Fibroblast of skin of scalp (primary cell): ENCODE measurements around the gene CFI.
"Not testable (repeated sequence)": the region's sequence is repeated elsewhere in the genome, so short reads cannot be mapped to it uniquely, and the experiment has no call there.

ENCODE experiments used
- DNase-seq: peaks from one replicate; pipeline ENCODE4 v3.0.0-alpha.2; 2013

CFI gene

DNA sequence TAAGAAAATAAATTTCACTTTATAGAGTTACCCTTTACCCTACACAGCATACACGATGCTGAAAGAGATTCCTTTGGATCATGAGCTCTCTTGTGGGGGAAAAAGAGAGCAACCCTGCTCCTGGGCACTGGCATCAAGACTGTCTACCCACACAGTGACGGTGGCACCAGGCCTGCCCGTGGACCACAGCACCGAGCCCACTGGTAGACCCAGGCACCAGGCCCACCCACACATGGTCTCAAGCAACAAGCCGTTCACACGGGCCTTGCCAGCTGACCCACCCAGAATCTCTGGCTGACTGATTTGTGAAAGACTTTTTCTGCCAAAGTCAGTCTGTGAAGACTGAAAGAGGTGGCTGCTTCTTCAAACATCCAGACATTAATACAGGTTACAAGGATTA is 6.7 kb downstream of the CFI start:
- DNase-seq = no peak

DNA sequence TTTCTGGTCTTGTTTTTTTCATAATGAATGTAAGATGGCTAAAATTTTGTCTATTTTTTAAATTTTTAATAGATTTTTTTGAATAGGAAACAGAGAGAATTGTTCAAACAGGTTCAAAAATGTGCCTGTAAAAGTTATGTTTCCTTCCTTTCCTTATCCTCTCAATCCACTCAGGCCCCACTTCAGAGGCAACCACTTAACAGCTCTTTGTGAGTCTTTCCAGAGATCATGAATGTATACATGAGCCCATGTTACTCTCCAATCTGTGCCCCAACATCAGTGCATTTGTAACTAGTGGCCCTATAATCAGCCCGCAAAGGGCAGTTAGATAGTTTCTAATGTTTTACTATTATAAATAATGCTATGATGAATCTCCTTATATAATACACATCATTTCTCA is 14.0 kb downstream of the CFI start:
- DNase-seq = no peak

DNA sequence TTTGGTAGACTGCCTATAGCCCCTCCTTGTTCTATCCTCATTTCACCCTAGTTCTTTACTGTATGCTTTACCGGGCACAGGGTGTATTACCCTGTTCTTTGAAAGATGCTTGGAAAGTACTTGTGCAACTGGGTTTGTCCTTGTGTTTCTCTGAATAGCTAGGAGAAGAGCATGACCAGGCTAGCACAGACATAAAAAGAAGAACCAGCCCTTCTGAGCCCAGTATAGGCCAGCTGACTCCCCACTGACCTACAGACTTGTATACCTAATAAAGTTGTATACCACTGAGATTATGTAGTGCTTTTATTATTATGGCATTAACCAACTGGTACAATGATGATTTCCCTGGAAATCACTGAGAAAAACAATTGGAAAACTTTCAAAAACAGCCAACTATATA is 15.0 kb downstream of the CFI start:
- no peak for DNase-seq

DNA sequence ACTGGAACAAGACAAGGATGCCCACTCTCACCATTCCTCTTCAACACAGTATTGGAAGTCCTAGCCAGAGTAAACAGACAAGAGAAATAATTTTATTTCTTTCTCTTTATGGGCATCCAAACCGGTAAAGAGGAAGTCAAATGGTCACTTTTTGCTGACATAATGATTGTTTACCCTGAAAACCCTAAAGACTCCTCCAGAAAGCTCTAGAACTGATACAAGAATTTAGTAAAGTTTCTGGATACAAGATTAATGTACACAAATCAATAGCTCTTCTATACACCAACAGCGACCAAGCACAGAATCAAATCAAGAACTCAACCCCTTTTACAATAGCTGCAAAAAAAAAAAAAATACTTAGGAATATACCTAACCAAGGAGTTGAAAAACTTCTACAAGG is 19.7 kb downstream of the CFI start:
- not testable (repeated sequence) for DNase-seq

DNA sequence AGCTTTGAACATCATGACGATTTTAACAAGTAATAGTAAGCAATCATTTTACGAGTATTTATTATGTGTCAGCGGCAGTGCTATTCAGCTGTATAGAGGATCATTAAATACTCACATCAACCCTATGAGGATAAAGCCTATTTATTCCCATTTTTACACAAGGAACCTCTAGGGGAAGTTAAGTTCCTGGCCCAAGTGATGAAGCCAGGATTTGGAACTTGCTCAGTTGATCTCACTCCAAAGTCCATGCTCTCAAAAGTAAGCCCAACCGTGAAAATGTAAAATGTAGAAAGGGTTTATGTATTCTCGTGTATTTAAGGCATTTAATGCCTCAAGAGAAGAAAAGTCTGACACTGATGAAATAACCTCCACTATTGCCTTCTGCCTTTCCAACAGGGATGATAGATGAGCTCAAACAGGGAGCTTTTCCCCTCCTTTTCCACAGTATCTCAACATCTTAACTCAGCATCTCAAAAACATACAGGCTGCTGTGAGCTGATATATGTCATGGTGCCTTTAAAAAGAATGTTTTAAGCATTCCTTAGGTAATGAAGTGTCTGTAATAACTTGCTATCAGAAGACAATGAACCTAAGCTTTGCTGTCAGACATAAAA is 36.9 kb downstream of the CFI start:
- no peak for DNase-seq

DNA sequence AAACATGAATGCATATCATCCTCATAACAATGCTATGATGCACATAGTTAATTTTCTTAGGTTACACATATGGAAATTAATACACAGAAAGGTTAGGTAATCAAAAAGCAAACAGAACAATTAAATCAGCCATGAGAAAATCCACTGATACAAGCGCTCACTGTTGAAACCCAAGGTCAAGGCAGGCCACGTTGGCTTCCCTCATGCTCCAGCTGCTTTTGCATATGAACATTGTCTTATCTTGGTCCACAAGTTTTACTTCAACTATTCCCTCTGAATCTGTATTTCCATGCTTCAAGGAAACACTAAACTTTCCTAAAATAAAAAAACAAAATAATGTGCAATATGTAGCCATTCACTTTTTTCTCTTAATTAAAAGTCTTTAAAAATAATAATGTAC is 37.4 kb downstream of the CFI start:
- no peak for DNase-seq

DNA sequence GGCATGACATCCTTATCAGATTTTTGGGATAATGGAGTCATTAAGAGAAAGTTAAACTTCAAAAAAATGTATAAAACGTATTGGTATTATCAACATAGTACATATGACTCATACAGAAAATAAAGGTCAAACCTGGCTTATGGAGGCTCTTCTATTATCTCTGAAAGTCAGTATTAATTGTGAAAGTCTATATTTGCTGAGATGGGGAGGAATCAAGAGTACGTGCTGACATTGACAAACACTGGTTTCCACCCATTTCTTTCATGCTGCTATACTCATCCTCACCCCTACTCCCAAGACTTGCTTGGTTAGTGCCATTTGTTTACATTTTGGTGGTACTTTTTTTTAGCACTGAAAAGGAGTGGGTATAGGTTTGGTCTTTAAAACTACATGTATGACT is 41.1 kb downstream of the CFI start:
- no peak for DNase-seq

DNA sequence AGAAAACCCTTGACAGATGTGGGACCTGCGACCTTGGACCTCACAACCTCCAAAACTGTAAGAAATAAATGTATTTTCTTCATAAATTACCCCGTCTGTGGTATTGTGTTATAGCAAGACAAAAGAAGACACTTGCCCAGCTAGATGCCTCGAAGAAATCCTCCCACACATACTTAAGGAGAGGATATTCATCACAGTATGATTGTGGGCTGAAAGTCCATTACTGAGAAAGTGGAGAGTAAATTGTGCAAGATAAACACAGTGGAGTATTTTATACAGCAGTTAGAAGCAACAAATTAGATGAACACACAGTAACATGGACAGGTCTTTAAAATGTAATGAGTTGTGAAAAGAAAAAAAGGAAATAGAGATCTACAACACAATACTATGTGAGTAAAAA is 46.1 kb downstream of the CFI start:
- no peak for DNase-seq

DNA sequence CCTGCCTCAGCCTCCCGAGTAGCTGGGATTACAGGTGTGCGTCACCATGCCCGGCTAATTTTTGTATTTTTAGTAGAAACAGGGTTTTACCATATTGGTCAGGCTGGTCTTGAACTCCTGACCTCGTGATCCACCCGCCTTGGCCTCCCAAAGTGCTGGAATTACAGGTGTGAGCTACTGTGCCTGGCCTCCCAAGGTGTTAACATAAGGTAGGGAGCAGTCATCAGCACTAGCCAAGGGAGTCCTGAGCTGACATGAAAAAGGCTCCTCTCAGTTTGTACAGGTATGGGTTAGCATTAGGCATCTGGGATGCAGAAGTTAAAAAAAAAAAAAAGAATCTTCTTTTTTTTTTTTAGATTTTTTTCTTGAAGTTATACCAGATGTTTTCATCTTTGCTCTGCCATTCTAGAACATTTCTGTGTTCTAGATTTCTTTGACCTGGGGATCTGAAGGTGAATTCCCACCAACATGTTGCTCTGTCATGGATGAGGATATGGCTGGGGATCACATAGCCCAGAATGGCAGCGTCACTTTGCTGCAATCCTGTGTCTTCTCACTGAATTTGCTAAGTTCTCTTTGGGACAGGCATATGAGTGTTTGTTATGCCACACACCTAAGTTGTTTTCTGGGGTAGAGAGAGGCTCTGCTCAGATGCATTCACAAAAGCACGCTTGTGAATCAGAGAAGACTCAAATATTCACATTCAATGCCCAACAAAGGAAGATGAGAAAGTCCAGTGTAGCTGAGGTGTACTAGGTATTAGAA is 47.5 kb downstream of the CFI start:
- DNase-seq = no peak

DNA sequence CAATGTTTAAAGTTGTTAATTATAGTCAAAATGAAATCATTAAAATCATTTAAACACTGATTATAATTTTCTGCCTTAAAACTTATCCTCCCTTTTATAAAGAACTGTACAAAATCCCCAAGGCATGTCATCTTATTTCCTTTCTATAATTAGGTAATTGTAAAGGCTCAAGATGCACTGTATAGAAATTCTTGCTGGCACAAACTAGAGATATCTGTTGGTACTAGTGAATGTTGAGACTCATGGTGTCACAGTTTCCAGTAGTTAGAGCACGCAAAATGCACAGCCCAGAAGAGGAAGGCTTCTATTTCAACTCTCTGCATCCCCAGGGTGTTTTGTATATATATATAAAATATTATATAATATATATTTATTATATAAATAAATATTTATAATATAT is 49.3 kb downstream of the CFI start:
- DNase-seq = no peak

DNA sequence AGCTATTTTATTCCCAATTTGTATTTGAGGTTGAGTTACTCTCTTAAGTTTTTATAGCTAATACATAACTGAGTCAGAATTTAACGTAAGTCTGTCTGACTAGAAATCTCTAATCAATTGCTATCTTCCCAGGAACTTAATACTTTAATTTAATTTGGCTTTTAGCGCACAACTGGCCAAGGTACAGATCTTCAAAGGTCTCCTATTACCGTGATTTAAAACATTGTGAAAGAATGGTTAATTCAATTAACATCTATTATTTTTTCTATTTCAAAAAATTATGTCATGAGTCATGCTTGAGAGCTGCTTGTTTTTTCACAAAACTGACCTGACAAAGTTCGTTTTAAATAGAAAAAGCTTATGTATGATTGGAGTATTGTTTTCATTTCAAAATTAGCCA is 49.9 kb downstream of the CFI start:
- DNase-seq = no peak

DNA sequence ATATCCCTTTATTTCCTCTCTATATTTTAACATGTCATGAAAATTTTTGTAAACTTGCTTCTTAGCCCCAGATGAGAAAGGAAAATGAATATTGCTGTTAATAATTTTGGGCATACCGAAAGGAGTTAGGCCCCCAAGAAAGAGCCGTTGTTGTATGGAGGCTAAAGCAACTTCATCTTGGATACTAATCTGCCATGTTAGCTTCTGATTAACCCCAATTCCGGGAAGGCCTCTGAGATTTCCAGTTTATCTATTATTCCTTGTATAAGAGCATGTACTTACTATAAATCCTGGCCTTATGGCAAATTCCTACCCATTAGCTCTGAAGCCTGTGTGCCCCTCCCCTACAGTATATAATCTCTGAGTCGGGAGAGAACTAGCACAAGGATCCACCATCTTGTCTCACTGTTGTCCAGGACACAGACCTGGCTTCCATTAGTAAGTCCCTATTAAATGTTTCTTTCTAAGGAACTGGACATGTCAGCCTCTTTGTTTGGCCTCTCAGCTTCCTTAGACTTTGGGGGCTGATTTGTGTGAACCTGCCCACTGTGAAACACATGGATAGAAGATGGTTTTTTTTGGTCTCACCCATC is 51.1 kb downstream of the CFI start:
- DNase-seq = no peak

DNA sequence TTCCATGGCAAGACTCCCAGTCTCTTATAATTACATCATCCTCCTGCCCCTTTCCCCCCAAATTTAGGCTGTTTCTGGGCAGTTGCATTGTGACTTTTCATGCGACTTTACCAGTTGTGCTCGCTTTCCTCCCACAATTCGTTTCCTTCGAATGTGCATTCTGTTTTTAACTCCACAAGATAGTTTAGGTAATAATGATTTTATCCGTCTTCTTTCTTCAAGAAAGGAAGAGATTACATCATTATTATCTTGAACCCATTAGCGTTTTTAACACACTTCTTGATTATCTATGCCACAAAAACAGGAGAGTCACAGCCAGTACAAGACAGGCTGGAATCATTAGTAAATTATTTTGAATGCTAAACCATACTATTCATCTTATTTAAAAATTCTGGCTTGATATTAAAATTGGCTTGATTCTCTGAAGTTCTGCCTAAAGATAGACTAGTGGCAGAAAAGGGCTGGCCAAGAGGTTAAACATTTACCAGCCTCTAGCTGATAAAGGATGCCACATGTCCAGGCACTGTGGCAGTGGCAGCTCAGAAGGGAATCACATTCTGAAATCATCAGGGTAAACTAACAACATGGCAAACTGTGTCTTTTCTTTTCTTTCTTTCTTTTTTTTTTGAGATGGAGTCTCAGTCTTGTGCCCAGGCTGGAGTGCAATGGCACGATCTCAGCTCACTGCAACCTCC is 52.3 kb downstream of the CFI start:
- DNase-seq = no peak

DNA sequence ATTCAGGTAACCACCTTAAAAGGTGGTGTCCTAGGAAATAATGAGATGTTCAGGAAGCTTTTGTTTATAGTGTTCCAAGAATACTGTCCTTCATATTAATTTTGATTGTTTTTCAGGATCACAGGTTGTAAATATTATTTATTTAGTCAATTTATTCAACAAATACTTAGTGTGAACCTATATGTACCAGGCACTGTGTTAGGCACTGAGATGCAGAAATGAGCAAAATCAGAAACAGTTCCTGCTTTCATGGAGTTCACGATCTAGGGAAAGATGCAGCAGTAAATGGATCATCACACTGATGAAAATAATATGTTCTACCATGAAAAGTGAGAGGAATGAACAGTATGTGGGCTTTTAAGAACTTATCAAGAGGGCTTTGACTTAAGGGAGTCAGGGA is 53.7 kb downstream of the CFI start:
- DNase-seq = no peak

DNA sequence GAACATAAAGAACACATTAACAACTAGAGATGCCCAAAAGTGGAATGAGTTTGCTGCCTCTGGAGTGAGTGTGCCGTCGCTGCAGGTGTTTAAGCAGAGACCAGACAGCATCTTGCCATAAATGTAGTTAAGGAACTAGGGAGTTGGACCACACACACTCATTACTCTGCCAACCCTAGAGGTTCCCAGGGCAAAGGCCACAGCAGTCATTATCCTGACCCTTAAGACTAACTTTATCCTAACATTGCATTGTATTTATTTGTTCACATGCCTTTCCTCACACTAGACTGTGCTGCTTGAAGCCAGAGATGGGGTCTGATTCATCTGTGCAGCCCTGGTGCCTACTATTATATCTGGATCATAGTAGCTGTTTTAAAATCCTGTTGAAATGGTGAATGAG is 55.1 kb downstream of the CFI start:
- no peak for DNase-seq

DNA sequence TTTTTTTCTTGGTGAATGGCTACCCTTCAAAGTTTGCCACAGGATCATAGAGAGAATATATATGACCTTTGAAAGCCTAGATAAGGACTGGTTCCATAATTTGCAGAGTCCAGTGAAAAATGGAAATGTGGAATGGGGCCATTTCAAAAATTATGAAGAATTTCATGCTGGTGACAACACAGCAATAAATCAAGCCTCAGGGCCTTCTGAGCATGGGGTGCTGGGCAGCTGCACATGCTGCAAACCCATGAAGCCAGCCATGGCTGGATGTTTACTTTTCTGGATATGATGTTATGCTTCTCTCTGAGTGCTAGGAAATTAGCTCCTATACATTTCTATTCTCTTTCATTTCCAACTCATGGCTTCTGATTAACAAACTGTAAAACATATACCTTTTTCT is 56.0 kb downstream of the CFI start:
- no peak for DNase-seq

DNA sequence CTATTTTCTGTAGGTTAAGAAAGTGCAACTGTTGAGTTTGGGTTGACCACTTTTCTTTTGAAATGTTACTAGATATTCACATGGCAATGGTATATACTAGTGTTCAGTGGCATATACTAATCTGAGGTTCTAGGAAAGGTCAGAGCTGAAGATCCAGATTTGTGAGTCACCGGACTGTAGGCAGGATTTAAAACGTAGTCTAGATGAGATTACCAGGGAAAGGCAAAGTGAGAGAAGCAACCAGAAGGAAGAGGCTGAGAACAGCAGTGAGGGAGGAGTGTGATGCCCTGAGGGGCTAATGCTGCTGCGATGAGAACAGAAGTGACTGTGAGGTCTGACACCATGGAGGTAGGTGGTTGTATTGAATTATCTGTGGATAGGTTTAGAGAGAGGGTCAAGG is 62.3 kb downstream of the CFI start:
- DNase-seq = no peak

DNA sequence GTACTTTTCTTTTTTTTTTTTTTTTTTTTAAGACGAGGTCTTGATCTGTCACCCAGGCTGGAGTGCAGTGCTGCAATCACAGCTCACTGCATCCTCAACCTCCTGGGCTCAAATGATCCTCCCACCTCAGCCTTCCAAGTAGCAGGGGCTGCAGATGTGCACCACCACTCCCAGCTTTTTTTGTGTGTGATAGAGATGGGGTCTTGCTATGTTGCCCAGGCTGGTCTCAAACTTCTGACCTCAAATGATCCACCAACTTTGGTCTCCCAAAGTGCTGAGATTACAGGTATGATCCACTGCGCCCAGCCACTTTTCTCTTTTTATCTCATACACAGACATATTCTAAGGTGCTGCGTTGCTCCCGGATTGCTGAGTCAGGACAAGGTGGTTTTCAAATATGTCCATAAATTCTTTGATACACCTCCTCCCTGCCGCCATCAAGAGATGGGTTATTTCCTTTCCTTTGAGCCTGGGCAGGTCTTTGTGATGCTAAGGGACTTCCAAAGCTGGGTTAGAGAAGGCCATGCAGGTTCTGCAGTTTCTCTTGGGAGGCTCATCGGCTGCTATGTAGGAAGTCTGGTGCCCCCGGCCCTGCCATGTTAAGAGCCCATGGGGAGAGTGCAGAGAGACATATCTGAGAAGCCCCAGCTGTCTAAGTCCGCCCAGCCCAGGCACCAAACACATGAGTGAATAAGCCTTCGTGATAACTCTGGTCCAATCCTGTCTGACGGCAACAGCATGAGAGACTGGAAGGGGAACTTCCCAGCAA is 63.5 kb downstream of the CFI start:
- DNase-seq = no peak

DNA sequence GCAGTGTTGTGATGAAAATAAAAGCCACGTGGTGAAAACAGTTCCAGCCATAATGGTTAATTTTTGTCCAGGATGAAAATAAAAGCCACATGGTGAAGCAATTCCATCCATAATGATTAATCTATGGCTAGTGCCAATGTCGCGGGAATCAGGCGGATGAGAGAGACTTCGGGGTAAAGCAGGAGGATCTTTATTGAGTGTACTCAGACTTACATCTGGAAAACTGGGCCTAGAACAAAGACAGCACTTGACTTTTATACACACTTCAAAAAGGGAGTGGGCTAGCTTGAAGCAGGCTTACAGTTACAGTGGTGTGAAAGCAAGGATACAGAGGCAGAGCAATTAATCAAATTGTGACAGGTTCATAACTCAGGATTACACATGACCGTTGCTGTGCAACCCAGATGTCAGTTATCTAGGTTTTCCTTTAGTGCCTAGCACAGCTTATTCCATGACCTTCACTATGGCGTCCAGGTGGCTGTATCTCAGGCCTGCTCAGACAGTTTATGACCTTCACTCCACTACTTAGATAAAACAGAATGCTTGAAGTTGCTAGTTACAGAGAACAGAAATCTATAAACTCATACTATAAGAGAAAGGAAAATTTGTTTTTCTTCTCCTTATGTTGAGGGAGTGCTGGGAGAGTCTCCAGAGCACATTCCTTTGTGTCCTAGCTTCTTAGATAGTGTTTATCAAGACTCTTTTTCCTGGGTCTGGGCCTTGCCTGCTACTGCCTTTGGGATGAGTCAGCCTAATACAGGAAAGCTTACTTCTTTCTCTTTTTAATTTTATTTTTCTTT is 66.0 kb downstream of the CFI start:
- DNase-seq = no peak

DNA sequence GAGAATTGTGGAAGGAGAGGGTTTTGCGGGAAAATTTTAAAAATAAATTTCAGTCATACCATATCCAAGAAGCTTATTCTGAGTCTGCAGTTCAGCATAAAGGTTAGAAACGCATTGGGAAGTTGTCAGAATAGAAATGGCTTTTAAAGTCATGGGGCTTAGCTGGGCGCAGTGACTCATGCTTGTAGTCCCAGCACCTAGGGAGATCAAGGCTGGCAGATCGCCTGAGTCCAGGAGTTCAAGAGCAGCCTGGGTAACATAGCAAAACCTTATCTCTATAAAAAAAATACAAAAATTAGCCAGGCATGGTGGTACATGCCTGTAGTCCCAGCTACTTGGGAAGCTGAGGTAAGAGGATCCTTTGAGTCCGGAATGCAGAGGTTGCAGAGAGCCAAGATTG is 68.1 kb downstream of the CFI start:
- DNase-seq = no peak

DNA sequence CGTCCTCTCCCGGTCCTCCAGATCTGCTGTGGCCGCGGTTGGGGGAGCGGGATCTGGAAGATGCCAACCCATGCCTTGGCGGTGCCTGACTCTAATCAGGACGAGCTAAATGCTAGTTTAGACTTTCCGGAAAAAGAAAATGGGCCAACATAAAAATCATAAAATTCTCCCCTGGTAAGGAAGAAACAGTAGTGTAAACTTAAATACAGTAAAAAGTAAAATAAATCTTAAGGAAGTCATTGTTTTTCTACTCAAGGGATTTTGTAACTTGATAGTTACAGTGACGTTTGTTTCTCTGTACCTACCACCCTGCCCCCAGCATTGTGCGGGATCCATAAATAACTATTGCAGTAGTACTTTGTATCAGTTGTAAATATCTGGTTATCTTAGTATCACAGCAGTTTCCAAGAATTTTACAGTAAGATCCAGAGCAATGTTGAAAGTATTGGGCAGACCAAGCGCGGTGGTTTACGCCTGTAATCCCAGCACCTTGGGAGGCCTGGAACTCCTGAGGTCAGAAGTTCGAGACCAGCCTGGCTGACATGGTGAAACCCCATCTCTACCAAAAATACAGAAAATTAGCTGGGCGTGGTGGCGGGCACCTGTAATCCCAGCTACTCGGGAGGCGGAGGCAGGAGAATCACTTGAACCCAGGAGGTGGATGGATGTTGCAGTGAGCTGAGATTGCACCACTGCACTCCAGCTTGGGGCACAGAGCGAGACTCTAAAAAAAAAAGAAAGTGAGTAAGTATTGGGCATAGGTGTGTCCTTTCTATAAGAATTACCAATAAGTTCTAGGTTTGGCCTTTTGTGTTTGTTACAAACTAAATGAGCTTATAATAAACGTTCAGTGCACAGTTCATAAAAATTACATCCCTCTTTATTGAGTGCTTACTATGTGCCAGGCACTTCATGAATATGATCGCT is 70.9 kb downstream of the CFI start:
- DNase-seq = no peak
